WERI-Rb-1 (cell line): ENCODE data around the gene IMMT.

Experiments used
- DNase-seq: peaks from one replicate; pipeline ENCODE4 v3.0.0-alpha.2; 2020
- H3K27ac ChIP-seq: fragments of 250-450 bp; sonication (Bioruptor Pico); 2 replicates; pipeline ENCODE4 v1.5.1; 2020; ENCODE audit warnings: mild to moderate bottlenecking, moderate library complexity
- H3K27me3 ChIP-seq: fragments of 250-450 bp; sonication (Bioruptor Pico); 2 replicates; pipeline ENCODE4 v1.5.1; 2021; ENCODE audit warnings: mild to moderate bottlenecking, low read depth, moderate library complexity; ENCODE audit not compliant: insufficient read depth, severe bottlenecking
- H3K36me3 ChIP-seq: fragments of 250-450 bp; sonication (Bioruptor Pico); 2 replicates; pipeline ENCODE4 v1.5.1; 2020; ENCODE audit warnings: mild to moderate bottlenecking, moderate library complexity
- H3K4me3 ChIP-seq: 2 replicates; pipeline ENCODE4 v1.5.1; 2011; ENCODE audit warnings: low read depth, mild to moderate bottlenecking, control low read depth, low read length
- H3K9me3 ChIP-seq: fragments of 250-450 bp; sonication (Bioruptor Pico); 2 replicates; pipeline ENCODE4 v1.5.1; 2021; ENCODE audit warnings: mild to moderate bottlenecking, moderate library complexity; ENCODE audit not compliant: severe bottlenecking
- CTCF ChIP-seq: IDR thresholded peaks from 2 replicates; pipeline ENCODE4 v1.5.1; 2011; ENCODE audit warnings: low read depth, mild to moderate bottlenecking, control low read depth, inconsistent platforms, low read length

IMMT gene

DNA sequence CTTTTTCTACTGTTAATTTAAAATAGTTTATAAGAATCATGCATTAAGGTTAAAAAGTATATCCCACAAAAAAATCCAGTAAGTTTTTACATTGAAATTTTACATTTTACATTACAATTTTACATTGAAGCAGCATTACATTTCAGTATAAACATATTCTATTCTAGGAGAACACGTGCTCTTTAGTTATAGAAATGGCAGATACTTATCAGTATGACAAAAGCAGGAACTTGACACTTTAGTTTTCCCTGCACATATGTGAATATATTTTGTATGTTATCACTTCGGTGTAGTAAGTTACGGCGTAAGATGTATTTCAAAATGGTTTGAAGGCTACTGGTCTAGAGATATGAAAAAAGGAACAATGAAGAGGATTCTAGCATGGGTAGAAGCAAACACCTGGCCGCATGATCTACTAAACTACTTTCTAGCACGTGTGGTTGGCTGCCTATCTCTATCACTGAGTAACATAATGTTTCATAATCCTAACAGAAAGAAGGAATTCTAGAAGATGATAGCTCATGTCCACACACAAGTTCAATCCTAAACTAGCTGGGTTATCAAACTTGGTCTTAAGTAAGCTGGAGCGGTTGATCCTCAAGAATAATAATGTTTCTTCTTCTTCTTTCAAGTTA, 5.4 kb downstream of the IMMT start:
- H3K27me3 ChIP-seq: no peaks in the 10 kb centered on the region

DNA sequence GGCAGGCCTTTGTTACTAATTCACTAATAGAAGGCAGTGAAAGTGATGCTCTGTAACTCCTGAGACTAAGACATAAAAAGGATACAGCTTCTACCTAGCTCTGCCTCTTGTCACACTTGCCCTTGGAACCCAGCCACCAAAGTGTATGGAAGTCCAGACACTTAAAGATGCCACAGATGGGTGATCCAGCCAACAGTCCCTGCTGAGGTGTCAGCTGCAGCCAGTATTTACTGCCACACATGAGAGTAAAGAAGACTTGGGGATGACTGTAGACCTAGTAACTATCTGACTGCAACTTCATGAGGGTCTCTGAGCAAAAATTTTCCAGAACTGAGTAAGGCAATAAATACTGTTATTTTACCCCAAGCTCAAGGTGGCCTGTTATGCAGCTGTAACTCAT, 8.8 kb downstream of the IMMT start:
- no peak overlapping the region for H3K27ac ChIP-seq
- no peaks in the 10 kb centered on the region for H3K9me3 ChIP-seq
- H3K36me3 ChIP-seq: peaks cover 43% of the 10 kb centered on the region
- DNase-seq: no peak
- no peak overlapping the region for H3K4me3 ChIP-seq
- TF ChIP-seq CTCF: no peak
- H3K27me3 ChIP-seq: no peaks in the 10 kb centered on the region

More for the DNA sequence above, 5.4 kb downstream of the IMMT start:
- TF ChIP-seq CTCF: no peak
- H3K9me3 ChIP-seq: no peaks in the 10 kb centered on the region
- no peak for DNase-seq
- no peak overlapping the region for H3K4me3 ChIP-seq
- H3K27ac ChIP-seq: no peak overlapping the region
- peaks cover 41% of the 10 kb centered on the region for H3K36me3 ChIP-seq

DNA sequence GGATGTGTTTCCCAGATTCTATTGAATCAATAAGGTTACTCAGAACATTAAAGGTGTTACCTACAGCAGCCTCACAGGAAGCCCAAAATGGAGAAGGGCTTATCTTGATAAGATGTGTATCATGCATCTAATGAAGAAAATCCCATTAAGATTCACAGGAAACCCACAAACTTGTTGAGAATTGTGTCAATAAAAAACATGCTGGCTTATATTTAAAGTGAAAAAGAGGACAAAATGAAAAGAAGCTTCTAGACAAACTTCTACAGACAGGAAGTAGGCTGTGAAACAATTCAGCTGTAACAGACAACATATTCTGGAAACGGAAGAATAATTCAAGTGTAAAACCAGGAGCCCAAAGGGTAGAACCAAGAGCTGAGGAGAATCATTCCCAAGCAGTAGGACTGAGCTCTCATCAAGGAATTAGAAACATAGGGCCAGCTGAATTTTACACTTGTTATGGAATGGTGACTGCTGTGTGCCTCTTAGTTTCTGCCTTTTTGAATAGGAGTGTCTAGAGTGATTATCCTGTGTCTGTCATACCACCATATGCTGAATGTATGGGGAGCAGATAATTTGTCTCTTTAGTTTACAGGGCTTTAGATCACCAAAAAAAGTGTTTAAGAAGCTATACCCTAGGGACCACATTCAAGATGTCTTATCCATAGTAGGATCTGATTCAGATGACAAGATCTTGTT, 9.6 kb downstream of the IMMT start:
- TF ChIP-seq CTCF: no peak
- no peak for DNase-seq
- H3K36me3 ChIP-seq: peaks cover 47% of the 10 kb centered on the region
- no peak overlapping the region for H3K4me3 ChIP-seq
- H3K27ac ChIP-seq: no peak overlapping the region
- no peaks in the 10 kb centered on the region for H3K27me3 ChIP-seq
- H3K9me3 ChIP-seq: no peaks in the 10 kb centered on the region

- H3K27me3 ChIP-seq: no peaks in the 10 kb centered on the region
- no peak for DNase-seq
- no peak for TF ChIP-seq CTCF
- peaks cover 84% of the 10 kb centered on the region for H3K36me3 ChIP-seq
- no peaks in the 10 kb centered on the region for H3K9me3 ChIP-seq
- no peak overlapping the region for H3K4me3 ChIP-seq
- no peak overlapping the region for H3K27ac ChIP-seq
Observed at GRCh38 chr2:86176597-86176996, 18.7 kb downstream of the IMMT start.

DNA sequence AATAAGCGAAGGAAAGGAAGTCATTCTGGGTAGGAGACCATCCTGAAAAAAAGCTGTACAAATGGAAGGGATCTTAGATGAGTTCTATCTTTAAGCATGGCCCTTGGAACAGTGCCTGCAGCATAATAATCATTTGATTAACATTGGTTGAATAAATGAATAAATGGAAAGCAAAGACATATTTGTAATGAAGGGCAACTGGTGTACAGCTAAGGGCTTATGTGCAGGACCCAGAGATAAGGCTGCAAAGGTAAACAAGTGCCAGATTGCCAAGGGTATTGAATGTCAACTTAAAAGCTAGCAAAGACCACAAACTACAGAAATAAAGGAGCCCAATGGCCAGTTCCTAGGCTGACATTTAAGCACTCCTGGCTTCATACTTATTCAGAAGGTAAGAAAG, 19.4 kb downstream of the IMMT start:
- H3K27me3 ChIP-seq: no peaks in the 10 kb centered on the region
- H3K4me3 ChIP-seq: no peak overlapping the region
- no peak overlapping the region for H3K27ac ChIP-seq
- no peaks in the 10 kb centered on the region for H3K9me3 ChIP-seq
- H3K36me3 ChIP-seq: peaks cover 84% of the 10 kb centered on the region
- DNase-seq: no peak
- TF ChIP-seq CTCF: no peak
